HCT116 (cell line): Measurements from ENCODE around the gene HSBP1.

Experiments used
- EGR1 ChIP-seq: IDR thresholded peaks from 2 replicates; pipeline ENCODE4 v1.6.1; 2012; ENCODE audit warnings: low read depth
- ELF1 ChIP-seq: IDR thresholded peaks from 2 replicates; pipeline ENCODE4 v1.6.1; 2012; ENCODE audit warnings: low read depth, borderline replicate concordance
- EZH2 ChIP-seq: fragments of 200-600 bp; sonication (generic); IDR thresholded peaks from 2 replicates; pipeline ENCODE4 v1.6.1; 2017; ENCODE audit warnings: antibody characterized with exemption, mixed run types
- POLR2A ChIP-seq: IDR thresholded peaks from 2 replicates; pipeline ENCODE4 v1.7.0; 2011; ENCODE audit warnings: borderline replicate concordance; ENCODE audit not compliant: insufficient read depth, insufficient read length; ENCODE audit errors: extremely low read depth
- POLR2AphosphoS5 ChIP-seq: IDR thresholded peaks from 2 replicates; pipeline ENCODE4 v1.6.1; 2011; ENCODE audit warnings: mild to moderate bottlenecking, low read depth, low read length, moderate library complexity
- RAD21 ChIP-seq: IDR thresholded peaks from 2 replicates; pipeline ENCODE4 v1.6.1; 2012; ENCODE audit warnings: low read depth, mild to moderate bottlenecking
- TF ChIP-seq, protein P1 (sequence below), 3 experiments: fragments of 200-600 bp in 1 of 3; sonication (generic) in 1 of 3; IDR thresholded peaks in 2 of 3; conservative IDR thresholded peaks in 1 of 3; 2 replicates each; pipeline ENCODE4 v1.5.1; 2012 to 2017; ENCODE audit warnings: low read depth in 2 of 3, low read length in 2 of 3, antibody characterized with exemption in 1 of 3, borderline replicate concordance in 1 of 3, control low read depth in 1 of 3, mild to moderate bottlenecking in 1 of 3, mixed read lengths in 1 of 3, mixed run types in 1 of 3, moderate library complexity in 1 of 3; ENCODE audit not compliant: insufficient read depth in 1 of 3
- TF ChIP-seq, protein P2 (sequence below): IDR thresholded peaks from 2 replicates; pipeline ENCODE4 v1.6.1; 2012
- TF ChIP-seq, protein P3 (sequence below): IDR thresholded peaks from 2 replicates; pipeline ENCODE4 v1.6.1; 2012

GRCh38 chr16:83842756-83843507 is 35.2 kb downstream of the HSBP1 start:
- TF ChIP-seq, protein P1, sequence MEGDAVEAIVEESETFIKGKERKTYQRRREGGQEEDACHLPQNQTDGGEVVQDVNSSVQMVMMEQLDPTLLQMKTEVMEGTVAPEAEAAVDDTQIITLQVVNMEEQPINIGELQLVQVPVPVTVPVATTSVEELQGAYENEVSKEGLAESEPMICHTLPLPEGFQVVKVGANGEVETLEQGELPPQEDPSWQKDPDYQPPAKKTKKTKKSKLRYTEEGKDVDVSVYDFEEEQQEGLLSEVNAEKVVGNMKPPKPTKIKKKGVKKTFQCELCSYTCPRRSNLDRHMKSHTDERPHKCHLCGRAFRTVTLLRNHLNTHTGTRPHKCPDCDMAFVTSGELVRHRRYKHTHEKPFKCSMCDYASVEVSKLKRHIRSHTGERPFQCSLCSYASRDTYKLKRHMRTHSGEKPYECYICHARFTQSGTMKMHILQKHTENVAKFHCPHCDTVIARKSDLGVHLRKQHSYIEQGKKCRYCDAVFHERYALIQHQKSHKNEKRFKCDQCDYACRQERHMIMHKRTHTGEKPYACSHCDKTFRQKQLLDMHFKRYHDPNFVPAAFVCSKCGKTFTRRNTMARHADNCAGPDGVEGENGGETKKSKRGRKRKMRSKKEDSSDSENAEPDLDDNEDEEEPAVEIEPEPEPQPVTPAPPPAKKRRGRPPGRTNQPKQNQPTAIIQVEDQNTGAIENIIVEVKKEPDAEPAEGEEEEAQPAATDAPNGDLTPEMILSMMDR (IDR thresholded peaks at IDR 0.05 in 2 of 3, conservative IDR thresholded peaks at IDR 0.05 in 1 of 3; ENCODE audit: borderline replicate concordance in 1 of 3, insufficient read depth in 1 of 3, low read depth in 2 of 3, low read length in 2 of 3), result no peak
- TF ChIP-seq, protein P2, sequence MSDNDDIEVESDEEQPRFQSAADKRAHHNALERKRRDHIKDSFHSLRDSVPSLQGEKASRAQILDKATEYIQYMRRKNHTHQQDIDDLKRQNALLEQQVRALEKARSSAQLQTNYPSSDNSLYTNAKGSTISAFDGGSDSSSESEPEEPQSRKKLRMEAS, result no peak
- TF ChIP-seq POLR2AphosphoS5, result no peak
- TF ChIP-seq, protein P3, sequence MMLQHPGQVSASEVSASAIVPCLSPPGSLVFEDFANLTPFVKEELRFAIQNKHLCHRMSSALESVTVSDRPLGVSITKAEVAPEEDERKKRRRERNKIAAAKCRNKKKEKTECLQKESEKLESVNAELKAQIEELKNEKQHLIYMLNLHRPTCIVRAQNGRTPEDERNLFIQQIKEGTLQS, result no peak
- no peak for TF ChIP-seq EZH2
- no peak for TF ChIP-seq ELF1
- no peak for TF ChIP-seq RAD21
- TF ChIP-seq POLR2A, result no peak
- TF ChIP-seq EGR1, result no peak
